IPS-18c (cell line): Measurements from ENCODE around the gene SMYD2.

ENCODE experiments used
- H3K4me3 ChIP-seq: 2 replicates; pipeline ENCODE4 v1.7.0; 2013; ENCODE audit warnings: low read depth, mild to moderate bottlenecking, low read length, moderate library complexity; ENCODE audit not compliant: insufficient read depth
- H3K9me3 ChIP-seq: one replicate; pipeline ENCODE4 v1.6.1; 2013; ENCODE audit warnings: mild to moderate bottlenecking, low read length, moderate library complexity; ENCODE audit not compliant: control insufficient read depth, insufficient read depth

The SMYD2 gene

DNA sequence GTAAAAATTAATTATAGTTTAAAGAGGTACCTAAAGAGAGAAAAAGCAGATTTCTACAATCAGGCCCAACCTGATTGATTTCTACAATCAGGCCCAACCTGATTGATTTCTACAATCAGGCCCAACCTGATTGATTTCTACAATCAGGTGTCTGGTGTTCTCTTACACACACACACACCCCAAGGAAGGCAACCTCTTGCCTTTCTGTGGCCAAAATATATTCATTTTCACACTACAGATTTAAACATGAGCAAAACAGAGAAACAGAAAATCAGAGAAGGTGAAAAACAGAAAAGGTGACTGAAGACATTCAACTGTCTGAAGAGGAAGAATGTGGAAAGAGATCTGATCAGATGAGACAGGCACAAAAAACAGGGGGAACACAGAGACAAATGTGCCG, 104.5 kb downstream of the SMYD2 start:
- no peaks in the 10 kb centered on the region for H3K9me3 ChIP-seq
- no peak overlapping the region for H3K4me3 ChIP-seq

GRCh38 chr1:214386333-214386732, 105.4 kb downstream of the SMYD2 start:
- H3K9me3 ChIP-seq, result no peaks in the 10 kb centered on the region
- no peak overlapping the region for H3K4me3 ChIP-seq
